ENCODE data around the gene GPR183.

The GPR183 gene

DNA sequence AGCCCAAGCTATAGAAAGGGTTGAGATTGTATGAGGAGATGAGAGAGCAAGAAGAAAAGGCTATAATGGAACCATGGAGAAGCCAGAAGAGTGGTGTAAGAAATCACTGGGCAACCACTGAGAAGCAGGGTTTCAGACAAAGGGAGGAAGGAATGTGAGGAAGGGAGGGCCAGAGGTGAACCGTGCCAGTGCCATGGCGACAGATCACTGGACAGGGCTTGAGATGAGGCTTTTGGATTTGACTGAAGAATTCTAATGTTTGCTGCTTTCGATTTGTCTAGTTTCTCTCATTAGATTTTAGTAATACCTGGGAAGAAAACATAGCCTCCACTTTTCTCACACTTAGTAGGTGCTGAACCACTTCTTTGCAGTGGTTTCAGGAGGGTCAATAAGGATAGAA, 6.3 kb upstream of the GPR183 start:
- DNase-seq (ENCODE audit: low spot score) (no peak), FAIRE-seq (no peak)

DNA sequence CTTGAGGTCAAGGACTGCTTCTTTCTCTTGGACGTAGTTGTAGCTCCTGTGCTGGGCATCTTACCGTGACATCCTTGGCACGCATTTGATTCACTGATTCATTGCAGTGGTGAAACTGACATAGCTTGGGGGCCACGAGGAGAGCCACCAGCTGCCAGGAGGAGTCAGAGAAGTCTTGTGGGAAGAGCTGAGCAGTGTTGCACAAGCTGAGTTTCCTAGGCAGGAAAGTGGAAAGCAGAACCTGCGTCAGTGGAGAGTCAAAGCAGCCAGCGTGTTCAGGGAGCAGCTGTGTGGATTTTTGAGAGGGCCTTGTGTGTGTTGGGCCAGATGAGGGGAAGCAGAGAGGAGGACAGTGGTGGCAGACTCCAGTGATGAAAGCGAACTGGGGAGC, 5.3 kb upstream of the GPR183 start:
- FAIRE-seq (no peak), DNase-seq (ENCODE audit: low spot score) (no peak)

DNA sequence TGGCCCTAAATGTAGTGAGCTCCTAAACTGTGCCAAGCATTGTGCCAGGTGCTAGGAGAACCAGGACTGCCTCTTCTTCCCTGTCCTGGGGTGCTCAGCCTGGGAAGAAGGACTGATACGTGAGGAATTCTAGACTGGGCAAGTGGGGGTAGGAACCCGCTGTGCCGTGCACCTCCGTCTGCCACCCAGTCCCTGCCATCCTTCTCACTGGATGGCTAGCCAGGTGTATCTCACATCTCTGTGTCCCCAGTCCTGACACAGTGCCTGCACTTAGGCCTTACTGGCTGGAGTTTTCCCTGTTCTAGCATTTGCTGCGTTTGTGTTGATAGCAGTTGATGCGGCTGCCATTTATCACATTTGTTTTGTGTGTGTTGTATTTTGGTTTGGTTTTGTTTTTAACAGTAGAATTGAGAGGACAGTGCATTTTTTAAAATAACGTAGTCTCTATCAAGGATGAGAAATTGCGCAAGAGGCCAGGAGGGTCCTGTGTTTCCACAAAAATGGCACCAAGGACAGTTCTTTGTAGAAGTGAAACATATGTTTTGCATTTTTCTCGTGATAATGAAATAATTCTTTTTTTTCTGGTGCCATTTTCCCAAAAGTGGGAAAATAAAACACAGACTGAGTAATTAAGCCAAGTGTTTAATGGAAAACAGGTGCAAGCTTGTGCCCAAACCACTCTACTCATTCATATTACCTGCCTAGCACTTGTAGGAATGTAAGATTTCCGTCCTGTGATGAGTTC, 4.7 kb upstream of the GPR183 start:
- DNase-seq (ENCODE audit: low spot score) = no peak
- FAIRE-seq = no peak

DNA sequence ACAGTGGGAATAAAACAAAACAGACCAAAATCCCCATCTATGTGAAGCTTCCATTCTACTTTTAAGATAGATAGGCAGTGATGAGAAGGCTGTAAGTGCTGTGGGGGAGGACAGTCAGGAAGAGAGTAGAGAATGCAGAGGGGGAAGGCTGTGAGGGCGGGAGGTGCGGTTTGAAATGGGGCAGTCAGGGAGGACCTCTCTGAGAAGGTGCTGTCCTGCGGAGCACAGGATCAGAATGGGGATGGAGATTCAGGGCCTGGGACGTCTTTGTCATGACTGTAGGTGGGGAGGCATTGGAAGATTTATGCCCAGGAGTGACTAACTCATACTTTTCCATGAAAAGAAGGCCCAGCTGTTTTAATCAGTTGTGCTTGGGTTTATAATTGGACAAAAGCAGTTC, 3.9 kb upstream of the GPR183 start:
- DNase-seq (ENCODE audit: low spot score) (no peak), FAIRE-seq (no peak)

DNA sequence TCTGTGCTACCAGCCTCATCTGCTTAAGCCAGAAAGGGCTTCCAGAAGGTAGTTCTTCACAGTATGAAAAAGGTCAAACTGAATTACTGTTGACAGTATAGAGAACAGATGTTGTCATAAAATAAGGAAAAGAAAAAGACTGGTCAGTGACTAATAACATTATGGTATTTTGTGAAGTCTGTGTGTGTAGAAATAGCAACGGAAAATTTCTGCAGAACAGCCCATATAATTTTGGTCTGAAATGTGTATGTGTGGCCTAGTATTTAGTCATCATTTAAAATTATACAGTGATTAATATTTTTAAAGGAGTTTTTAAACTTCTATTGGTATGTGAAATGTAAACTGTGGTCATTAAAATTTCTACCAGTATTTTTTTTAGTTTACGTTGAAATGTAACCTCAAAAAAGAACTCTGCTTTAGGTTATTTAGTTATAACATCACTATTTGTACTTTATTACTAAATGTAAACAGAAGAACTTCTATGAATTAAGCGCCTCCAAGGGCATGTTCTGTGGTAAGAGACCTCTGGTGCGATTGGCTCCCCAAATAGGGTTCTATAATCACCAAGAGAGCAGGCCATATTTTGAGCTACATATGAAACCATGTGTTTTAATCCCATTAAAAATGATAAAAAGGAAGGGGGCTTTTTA, 3.3 kb upstream of the GPR183 start:
- DNase-seq (ENCODE audit: low spot score) (no peak), FAIRE-seq (no peak)

DNA sequence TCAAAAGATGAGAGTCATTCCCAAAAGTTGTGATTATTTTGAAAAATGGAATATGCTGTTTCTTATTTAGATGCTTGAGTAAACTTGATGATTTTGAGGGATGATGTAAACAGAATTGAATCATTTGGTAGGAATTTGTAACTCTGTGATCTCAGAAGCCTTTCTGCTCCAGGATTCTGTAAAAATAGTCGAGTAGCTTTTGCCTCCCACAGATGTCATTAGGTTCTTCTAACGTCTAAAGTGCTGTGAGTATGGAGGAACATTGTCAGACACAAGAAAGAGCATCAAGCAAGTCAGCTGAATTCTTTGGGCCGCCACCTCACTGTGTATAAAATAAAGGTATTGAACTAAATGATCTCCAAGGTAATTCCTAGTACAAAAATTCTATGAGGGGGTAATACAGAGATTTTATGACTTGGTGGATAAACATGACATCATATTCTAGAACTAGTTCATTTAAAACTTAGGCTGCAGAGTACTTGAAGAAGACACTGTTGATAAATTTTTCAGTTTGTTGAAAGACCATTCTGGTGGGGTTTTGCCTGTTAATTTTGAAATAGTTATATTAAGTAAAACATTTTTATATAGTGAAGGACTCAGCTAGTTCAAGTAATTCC, 1.4 kb upstream of the GPR183 start:
- FAIRE-seq (no peak), DNase-seq (ENCODE audit: low spot score) (no peak)

DNA sequence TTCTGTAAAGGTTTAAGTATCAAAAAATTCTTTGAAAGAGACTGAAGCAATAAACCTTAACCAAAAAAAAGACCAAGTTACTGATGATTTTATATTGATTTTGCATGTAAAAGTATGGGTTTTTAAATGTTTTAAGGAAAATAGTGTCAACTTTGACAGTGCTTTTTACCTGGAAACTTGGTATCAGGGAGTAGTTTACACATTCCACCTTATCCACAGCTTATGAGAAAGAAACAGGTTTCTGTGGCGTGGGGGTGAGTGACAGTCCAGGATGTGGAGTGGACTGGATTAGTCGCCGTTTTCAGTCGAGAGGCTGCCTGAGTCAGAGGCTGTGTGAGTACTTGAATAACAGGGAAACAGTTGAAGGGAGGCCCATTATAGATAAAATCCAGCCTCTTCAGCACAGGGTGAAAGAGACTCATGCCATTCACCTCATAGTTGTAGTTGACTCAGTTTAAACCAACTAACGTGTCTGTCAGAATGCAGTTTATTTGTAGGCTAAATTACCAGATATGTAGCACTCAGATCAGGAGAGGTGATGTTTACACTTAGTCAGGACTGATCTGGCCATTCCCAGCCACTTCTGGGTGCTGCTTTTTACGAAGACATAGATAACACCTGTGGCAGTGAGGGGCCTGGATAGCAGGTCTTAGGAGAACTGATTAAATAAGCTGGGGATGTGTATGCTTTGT, 595 bp upstream of the GPR183 start:
- DNase-seq (ENCODE audit: low spot score) (no peak), FAIRE-seq (no peak)

DNA sequence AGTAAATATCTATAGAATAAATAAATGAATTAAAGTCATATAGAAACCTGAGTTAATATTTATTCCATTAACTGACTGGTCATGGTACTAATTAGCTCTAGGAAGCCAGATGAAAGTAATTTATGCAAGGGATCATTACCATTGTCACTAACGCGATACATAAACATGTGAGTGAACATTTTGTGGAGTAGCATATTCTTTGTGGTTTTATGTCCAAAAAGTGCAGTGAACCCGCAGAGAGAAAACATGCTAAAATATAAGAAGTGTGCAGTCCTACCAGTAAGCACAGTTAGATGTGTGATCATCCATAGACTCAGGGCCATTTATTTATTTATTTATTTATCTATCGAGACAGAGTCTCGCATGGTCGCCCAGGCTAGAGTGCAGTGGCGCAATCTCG, 1.6 kb downstream of the GPR183 start:
- FAIRE-seq (no peak), DNase-seq (ENCODE audit: low spot score) (no peak)

DNA sequence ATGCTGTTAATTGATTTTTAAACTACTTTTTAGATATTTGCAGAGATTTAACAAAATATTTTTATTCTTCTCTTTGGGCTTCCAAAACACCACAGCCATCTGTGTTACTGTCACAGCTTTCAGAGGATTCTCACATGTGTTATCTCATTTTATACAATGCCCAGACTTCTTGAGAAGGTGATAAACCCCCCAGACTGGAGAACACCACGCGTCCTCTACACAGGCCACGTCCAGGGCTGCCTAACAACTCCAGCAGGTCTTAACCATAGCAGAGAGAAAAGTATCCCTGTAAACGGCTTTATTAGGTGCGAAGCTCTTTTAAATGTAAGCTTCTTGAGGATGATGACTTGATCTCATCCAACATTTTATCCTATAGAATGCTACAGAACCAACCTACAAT, 2.0 kb downstream of the GPR183 start:
- DNase-seq (ENCODE audit: low spot score) (no peak), FAIRE-seq (no peak)

DNA sequence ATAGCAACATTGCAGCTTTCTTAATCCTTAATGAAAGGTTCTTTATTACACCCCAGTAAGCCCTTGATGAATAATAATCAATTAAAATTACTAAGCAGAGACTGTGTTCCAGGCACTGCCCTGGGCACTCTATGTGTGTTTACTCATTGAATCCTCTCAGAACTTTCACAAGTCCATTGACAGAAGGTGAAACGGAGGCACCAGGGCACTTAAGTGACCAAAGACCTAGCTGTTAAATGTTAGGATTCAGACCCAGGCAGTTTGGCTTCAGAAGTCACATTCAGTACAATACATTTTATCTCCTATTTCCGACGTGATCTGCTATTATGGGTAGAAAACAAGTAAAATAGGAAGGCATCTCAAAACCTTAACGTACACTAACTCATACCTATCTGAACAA, 2.7 kb downstream of the GPR183 start:
- no peak for DNase-seq (ENCODE audit: low spot score)

DNA sequence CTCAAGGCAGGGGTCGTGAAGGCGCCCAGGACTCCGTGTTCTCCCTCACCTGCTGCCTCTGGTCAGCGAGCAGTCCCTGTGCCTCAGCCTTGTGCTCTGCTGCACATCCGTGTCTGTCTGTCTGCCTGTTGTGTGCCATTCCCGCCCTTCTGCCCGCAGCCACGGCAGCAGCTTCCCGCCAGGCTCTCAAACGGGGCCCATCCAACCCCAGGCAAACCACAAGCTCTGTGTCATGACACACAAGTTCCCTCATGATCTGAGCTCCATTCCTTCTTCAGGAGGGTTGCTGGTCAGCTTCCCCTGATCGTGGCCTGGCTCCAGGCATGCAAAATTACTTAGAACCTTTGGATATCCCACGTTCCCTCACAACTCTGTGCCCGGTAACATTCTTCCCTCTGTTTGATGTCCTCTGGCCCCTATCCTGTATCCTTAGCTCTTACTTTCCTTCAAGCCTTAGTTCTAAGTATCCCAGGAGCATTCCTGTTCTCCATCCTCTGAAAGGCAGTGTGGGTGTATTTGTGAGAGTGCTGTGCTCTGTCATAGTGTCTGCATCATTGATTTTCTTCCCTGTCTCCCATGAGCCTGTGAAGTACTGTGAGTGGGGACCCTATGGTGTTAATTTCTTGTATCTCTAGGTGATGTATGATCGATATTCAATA, 3.2 kb downstream of the GPR183 start:
- FAIRE-seq (no peak), DNase-seq (ENCODE audit: low spot score) (no peak)

More for the DNA sequence above, 2.7 kb downstream of the GPR183 start:
- no peak for FAIRE-seq

DNA sequence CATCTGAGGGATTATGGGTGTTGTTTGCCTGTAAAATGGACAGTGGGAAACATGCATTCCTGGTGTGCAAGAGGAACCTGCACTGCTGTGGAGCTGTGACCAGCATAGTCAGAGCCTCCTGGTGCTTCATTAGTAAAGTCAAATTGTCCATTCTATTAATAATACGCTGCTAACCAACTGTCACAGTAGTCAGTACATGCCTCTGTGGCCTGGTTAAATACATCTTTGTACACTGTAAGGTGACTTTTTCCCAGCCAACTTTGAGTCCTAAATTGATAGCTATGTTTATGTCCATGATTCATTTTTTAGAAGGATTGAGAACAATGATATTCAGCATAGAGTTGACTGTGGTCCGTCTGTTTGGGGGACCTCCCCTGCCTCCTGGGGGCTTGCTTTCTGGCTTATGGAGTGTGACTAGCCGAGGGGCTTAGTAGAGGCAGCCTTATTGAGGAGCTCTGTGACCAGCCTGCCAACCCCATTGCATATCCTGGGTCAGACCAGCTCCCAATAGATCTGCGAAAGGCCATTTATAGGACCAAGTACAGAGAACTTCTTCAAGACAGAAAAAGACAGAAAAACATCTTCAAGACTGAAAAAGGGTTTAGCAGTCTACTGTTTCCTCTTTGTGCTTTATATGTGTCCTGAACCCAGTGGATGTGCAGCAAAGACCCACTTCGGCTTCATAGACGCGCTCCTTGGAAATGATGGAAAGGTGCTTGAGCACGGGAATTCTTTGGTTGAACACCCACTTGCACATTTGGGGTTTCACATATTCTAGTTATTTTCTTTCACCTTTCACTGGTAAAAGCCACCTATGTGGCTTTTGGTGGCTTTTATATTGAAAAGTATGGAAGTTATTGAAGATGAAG, 4.3 kb downstream of the GPR183 start:
- FAIRE-seq (no peak), DNase-seq (ENCODE audit: low spot score) (no peak)

DNA sequence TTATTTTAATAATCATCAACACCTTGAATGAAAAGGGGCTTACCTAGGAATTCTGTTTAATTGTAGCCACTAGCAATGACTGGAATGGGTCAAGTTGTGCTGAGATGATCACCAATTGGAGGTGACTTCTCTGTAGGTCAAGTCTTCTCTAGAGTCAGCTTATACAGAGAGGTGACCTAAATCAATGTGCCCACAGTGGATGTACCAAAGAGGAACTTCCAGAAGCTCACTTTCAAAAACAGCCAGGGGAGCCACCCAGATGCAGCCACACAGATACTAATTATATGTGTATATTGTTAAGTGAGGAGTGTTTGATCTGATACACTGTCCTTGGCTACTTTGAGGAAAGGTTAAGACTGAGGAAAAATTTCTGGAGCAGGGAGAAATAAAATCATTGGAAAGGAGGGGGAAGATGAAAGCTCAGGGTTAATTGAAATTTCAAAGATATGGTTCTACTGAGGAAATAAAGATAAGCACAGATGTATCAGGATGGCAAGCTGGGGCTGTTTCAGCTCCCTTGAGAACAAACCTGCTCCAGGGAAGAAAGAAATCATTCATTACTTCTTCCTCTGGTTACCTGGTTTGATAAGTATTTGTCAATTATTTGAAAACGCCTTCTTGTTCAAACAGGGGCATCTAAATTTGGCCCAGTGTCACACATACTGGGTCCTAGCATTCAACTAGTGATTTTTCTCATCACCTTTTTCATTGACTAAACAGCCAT, 5.1 kb downstream of the GPR183 start:
- FAIRE-seq (no peak), DNase-seq (ENCODE audit: low spot score) (no peak)

DNA sequence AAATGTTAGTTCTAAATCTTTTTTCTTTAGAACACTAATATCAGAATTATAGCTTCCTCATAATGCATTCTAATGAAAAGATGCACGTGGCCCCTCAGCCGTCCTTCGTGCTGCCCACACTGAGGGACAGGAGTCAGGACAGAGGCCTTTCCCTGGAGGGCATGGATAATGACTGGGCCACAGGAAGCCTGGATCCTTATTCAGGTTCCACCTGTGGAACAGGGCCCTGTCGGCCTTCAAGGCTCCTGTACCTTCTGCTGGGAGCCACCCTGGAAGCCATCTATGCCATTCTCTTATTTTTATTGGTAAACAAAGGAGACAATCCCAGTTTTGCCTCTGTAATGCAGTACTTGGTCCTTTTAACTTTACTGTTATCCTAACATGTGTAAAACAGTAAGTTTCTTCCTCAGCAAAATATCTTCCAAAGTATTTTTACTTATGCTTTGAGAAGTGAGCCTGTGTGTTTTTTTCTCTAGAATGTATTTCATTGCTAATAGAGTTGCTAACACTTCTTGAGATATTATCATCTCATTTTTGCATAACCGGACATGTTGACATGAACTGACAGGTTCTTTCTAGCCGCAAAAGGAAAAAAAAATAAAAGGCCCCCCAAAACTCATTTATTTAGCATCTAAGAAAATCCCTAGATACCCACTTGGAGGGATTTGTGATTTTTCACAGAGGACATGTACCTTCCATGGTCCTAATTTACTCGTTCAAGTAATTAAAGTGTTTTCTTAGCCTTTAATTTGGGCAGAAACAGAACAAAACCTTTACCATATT, 6.0 kb downstream of the GPR183 start:
- no peak for DNase-seq (ENCODE audit: low spot score)
- no peak for FAIRE-seq

DNA sequence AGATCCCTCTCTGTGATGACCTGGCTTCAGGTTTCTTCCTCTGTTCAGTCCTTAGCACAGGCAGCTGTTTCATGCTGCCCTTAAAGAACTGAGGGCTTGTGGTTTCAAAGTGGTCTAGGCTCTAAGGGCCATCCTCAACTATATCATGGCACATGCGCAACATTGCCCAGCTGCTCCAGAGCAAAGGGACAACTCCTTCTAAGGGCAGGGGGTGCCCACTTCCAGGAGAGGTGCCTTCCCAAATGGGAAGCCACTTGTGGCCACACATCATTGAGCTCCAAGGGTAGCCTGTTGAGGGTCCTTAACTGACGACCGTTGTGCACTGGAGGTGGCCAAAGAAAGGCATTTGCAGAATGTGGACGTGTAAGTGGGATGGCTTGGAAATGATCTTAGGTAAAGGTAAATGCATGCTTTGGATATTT, 7.3 kb downstream of the GPR183 start:
- DNase-seq (ENCODE audit: low spot score) (no peak), FAIRE-seq (no peak)

DNA sequence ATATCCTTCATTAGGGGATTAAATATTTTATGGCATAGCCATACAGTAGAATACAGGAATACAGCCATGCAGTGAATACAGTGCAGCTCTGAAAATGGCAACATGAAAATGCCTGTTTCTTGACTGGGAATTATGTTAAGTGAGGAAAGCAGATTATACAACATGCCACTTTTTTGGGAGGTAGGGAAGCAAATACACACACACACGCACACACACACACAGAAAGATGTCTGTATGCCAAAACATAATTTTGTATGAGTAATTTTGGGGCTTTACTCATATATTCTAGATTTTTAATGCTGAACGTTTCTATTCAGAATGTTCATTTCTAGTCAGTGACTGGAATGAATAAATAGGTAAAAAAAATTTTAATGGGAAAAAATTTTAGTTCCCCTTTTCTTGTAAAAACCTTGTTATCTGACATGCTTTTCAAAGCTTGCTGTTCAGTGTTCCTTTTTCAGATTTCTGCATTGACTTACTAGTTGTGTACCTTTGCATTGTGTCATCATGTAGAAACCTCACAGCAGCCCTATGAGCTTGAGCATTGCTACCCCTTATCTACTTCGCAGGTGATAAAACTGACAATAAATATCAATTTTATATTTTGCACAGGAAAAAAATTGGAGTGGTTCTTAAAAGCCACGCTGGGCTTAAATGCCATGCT, 7.8 kb downstream of the GPR183 start:
- no peak for DNase-seq (ENCODE audit: low spot score)
- FAIRE-seq = no peak

DNA sequence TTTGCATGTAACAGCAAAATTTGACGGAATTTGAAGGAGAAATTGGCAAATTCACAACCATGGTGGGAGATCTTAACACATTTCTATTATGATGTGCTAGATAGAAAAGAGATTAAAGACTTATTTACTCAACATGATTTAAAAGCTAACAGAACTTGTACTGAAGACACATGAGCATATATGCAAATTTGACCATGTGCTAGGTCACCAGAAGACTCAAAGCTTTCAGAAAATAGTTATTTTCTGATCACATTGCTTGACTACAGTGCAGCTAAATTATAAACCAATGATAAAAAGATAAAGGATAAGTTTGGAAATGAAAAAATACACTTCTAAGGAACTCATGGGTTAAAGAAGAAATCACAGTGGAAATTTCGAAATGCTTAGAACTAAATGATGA, 9.1 kb downstream of the GPR183 start:
- DNase-seq (ENCODE audit: low spot score) (no peak), FAIRE-seq (no peak)

DNA sequence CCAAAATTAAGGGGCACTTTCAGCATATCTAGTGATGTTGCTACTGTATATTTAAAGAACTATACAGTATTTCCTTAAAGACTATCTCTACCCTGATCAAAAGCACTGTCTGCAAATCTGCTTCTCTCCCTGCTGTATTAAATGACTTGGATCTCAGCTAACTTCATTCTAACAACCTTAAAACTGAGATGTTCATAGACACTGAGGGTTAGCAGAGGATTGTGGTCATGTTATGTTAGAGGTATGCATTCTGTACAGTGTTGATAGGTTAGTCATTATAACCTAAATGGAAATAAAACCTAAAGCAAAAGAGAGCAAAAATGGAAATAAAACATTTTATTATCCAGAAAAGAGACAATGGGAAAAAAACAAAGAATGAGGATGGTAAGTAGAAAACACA, 9.9 kb downstream of the GPR183 start:
- DNase-seq (ENCODE audit: low spot score) (no peak), FAIRE-seq (no peak)

DNA sequence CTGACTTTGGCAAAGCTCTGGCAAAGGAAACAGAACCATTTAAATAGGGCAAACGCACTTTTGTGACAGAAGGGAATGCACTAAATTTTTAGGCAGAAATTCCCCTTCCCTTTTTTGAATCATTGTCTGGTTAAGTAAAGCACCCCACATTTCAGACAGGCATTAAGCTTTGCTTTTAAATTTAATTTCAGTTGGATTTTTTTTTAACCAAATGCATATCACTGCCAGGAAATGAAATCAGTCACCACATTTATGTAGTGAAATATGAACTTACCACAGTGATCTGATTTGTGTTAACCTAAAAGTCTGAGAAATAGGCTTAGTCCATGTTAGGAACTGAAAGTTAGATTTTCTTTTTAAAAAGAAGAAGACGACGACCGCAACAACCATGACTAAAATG, 10.8 kb downstream of the GPR183 start:
- DNase-seq (ENCODE audit: low spot score) = no peak
- FAIRE-seq = no peak
